ENCODE measurements around the gene PLBD2. TPM values are rescaled to one million over a fixed set of nuclear protein-coding genes. Genes with fewer than 3 reads are reported as not detected.
A peak's percentile ranks its signal among the peaks of the same experiment; 100 is the strongest.

The PLBD2 gene
- total RNA-seq, 1 donor from 2014 or later = 44.8 TPM

- H3K27ac ChIP-seq = peak overlapping the region; percentile 48
- no peaks in the 10 kb centered on the region for H3K27me3 ChIP-seq (ENCODE audit: low read depth)
- H3K36me3 ChIP-seq = peaks cover 33% of the 10 kb centered on the region
- peaks cover 24% of the 10 kb centered on the region for H3K4me1 ChIP-seq
- DNase-seq (no peak), ATAC-seq (peak in 1 of 2 donors; percentile 24)
- TF ChIP-seq CTCF (IDR thresholded peaks at IDR 0.05) = no peak
- intact Hi-C loops (cut with DNase I) = no loop called here
- H3K9me3 ChIP-seq = no peaks in the 10 kb centered on the region
- no peak overlapping the region for H3K4me3 ChIP-seq
Measured at GRCh38 chr12:113325916-113326315, 32.5 kb upstream of the PLBD2 start.

GRCh38 chr12:113326775-113327395 is 31.5 kb upstream of the PLBD2 start:
- Histone ChIP-seq H3K36me3 (peaks cover 38% of the 10 kb centered on the region), H3K4me3 (no peak overlapping the region), H3K4me1 (peaks cover 24% of the 10 kb centered on the region), H3K27ac (peak overlapping the region; percentile 48), H3K9me3 (no peaks in the 10 kb centered on the region), H3K27me3 (ENCODE audit: low read depth) (no peaks in the 10 kb centered on the region)
- DNase-seq = no peak
- intact Hi-C loops (cut with DNase I) = no loop called here
- ATAC-seq = peak in 1 of 2 donors; percentile 8
- no peak for TF ChIP-seq CTCF (IDR thresholded peaks at IDR 0.05)

GRCh38 chr12:113328368-113328889 is 30.0 kb upstream of the PLBD2 start:
- ATAC-seq = no peak
- H3K27me3 ChIP-seq (ENCODE audit: low read depth) = no peaks in the 10 kb centered on the region
- peaks cover 32% of the 10 kb centered on the region for H3K4me1 ChIP-seq
- H3K36me3 ChIP-seq = peaks cover 40% of the 10 kb centered on the region
- DNase-seq = no peak
- H3K9me3 ChIP-seq = no peaks in the 10 kb centered on the region
- H3K27ac ChIP-seq = no peak overlapping the region
- intact Hi-C loops (cut with DNase I) = no loop called here
- no peak overlapping the region for H3K4me3 ChIP-seq
- no peak for TF ChIP-seq CTCF (IDR thresholded peaks at IDR 0.05)

- no peak for ATAC-seq
- H3K36me3 ChIP-seq = peaks cover 40% of the 10 kb centered on the region
- no peak for TF ChIP-seq CTCF (IDR thresholded peaks at IDR 0.05)
Measured at GRCh38 chr12:113329022-113329790, 29.2 kb upstream of the PLBD2 start.

GRCh38 chr12:113329791-113330417 is 28.5 kb upstream of the PLBD2 start:
- intact Hi-C loops (cut with DNase I) = no loop called here
- ATAC-seq (no peak), DNase-seq (no peak)
- Histone ChIP-seq H3K9me3 (no peaks in the 10 kb centered on the region), H3K27me3 (ENCODE audit: low read depth) (no peaks in the 10 kb centered on the region), H3K4me1 (peaks cover 41% of the 10 kb centered on the region), H3K36me3 (peaks cover 40% of the 10 kb centered on the region), H3K27ac (no peak overlapping the region), H3K4me3 (no peak overlapping the region)
- TF ChIP-seq CTCF (IDR thresholded peaks at IDR 0.05) = no peak

More at GRCh38 chr12:113329022-113329790, 29.2 kb upstream of the PLBD2 start:
- no peak for DNase-seq
- H3K4me3 ChIP-seq = no peak overlapping the region
- no peak overlapping the region for H3K27ac ChIP-seq
- no peaks in the 10 kb centered on the region for H3K9me3 ChIP-seq
- peaks cover 40% of the 10 kb centered on the region for H3K4me1 ChIP-seq
- intact Hi-C loops (cut with DNase I) = no loop called here
- H3K27me3 ChIP-seq (ENCODE audit: low read depth) = no peaks in the 10 kb centered on the region

Data from lower lobe of right lung (tissue), 2 donors.